Spleen (tissue), 7 donors: Measurements from ENCODE around the gene RIPOR3.

Experiments
- CTCF ChIP-seq, 11 experiments: fragments of 200-600 bp in 7 of 11; fragments of 450-650 bp in 4 of 11; sonication (generic) in 4 of 11; IDR thresholded peaks in 8 of 11; conservative IDR thresholded peaks in 3 of 11; 1 replicate in 7 of 11; 2 replicates in 4 of 11; pipeline versions ENCODE4 v1.4.0 to v1.8.0; 2016 to 2021; ENCODE audit warnings: antibody characterized with exemption in 11 of 11, inconsistent platforms in 4 of 11, mild to moderate bottlenecking in 1 of 11
- POLR2A ChIP-seq, 3 donors: fragments of 450-650 bp; IDR thresholded peaks; one replicate each; pipeline ENCODE4 v1.5.1; 2017; ENCODE audit warnings: antibody characterized with exemption in 3 of 3, mild to moderate bottlenecking in 1 of 3
- POLR2AphosphoS5 ChIP-seq, 3 donors: sonication (generic); formaldehyde crosslinking; IDR thresholded peaks; one replicate each; pipeline ENCODE4 v1.5.1; 2017; ENCODE audit warnings: antibody characterized with exemption in 3 of 3
- donor health status: DM: no; HTN: no; CAD: no; lungs with moderate emphysema.
- donor health status: DM: no; HTN: no; CAD: no.
- donor health status: DM: no; HTN: no; CAD: no.

- TF ChIP-seq CTCF (IDR thresholded peaks at IDR 0.05 in 8 of 11, conservative IDR thresholded peaks at IDR 0.05 in 3 of 11): no peak
- no peak for TF ChIP-seq POLR2AphosphoS5 (IDR thresholded peaks at IDR 0.05)
- no peak for TF ChIP-seq POLR2A (IDR thresholded peaks at IDR 0.05)
Measured at GRCh38 chr20:50585214-50585613, 106.1 kb downstream of the RIPOR3 start.
